ENCODE data around the gene ADAMTS18. TPM values are rescaled to one million over a fixed set of nuclear protein-coding genes. Genes with fewer than 3 reads are reported as not detected.
"Not testable (repeated sequence)": the region's sequence is repeated elsewhere in the genome, so short reads cannot be mapped to it uniquely, and the experiment has no call there.

Gene ADAMTS18
- total RNA-seq, 1 donor from 2014 or later, result 7.9 TPM

GRCh38 chr16:77276661-77277060, 158.2 kb downstream of the ADAMTS18 start:
- no peaks in the 10 kb centered on the region for H3K9me3 Mint-ChIP-seq
- no peaks in the 10 kb centered on the region for H3K27me3 Mint-ChIP-seq
- H3K4me3 Mint-ChIP-seq, result no peak overlapping the region
- DNase-seq (ENCODE audit: extremely low spot score, unreplicated experiment), result no peak
- H3K4me1 Mint-ChIP-seq (ENCODE audit: unreplicated experiment), result no peaks in the 10 kb centered on the region
- TF ChIP-seq, protein P1, sequence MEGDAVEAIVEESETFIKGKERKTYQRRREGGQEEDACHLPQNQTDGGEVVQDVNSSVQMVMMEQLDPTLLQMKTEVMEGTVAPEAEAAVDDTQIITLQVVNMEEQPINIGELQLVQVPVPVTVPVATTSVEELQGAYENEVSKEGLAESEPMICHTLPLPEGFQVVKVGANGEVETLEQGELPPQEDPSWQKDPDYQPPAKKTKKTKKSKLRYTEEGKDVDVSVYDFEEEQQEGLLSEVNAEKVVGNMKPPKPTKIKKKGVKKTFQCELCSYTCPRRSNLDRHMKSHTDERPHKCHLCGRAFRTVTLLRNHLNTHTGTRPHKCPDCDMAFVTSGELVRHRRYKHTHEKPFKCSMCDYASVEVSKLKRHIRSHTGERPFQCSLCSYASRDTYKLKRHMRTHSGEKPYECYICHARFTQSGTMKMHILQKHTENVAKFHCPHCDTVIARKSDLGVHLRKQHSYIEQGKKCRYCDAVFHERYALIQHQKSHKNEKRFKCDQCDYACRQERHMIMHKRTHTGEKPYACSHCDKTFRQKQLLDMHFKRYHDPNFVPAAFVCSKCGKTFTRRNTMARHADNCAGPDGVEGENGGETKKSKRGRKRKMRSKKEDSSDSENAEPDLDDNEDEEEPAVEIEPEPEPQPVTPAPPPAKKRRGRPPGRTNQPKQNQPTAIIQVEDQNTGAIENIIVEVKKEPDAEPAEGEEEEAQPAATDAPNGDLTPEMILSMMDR (conservative IDR thresholded peaks at IDR 0.05), result no peak
- no peaks in the 10 kb centered on the region for H3K36me3 Mint-ChIP-seq
- H3K27ac Mint-ChIP-seq, result no peak overlapping the region

DNA sequence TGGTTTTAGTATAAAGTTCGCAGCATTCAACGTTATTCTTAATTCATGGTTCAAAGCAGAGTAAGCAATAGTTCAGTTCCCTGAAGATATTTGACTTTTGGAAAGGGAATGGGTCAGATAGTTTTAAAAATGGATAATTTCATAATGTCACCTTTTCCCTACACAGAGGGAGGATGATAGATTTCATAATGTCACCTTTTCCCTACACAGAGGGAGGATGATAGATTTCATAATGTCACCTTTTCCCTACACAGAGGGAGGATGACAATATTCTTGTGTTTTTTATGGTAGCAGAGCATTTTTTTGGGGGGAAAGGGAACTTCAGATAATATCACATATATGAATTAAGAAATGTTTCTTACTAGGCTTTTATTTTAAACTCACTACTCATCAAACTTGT, 159.5 kb downstream of the ADAMTS18 start:
- not testable (repeated sequence) for H3K36me3 Mint-ChIP-seq; H3K4me3 Mint-ChIP-seq; H3K27me3 Mint-ChIP-seq; H3K4me1 Mint-ChIP-seq (ENCODE audit: unreplicated experiment); DNase-seq (ENCODE audit: extremely low spot score, unreplicated experiment); H3K27ac Mint-ChIP-seq; H3K9me3 Mint-ChIP-seq

- H3K4me1 Mint-ChIP-seq (ENCODE audit: unreplicated experiment), result no peaks in the 10 kb centered on the region
- no peak for DNase-seq (ENCODE audit: extremely low spot score, unreplicated experiment)
- H3K27me3 Mint-ChIP-seq, result no peaks in the 10 kb centered on the region
- TF ChIP-seq, protein P1 (conservative IDR thresholded peaks at IDR 0.05), result no peak
- peaks cover 10% of the 10 kb centered on the region for H3K9me3 Mint-ChIP-seq
- H3K27ac Mint-ChIP-seq, result no peak overlapping the region
- no peaks in the 10 kb centered on the region for H3K36me3 Mint-ChIP-seq
- no peak overlapping the region for H3K4me3 Mint-ChIP-seq
These were observed 161.0 kb downstream of the ADAMTS18 start for GRCh38 chr16:77273815-77274214.

GRCh38 chr16:77271532-77272426, 163.1 kb downstream of the ADAMTS18 start:
- Mint-ChIP-seq H3K36me3 (no peaks in the 10 kb centered on the region), H3K27me3 (no peaks in the 10 kb centered on the region), H3K27ac (no peak overlapping the region), H3K4me3 (no peak overlapping the region), H3K4me1 (ENCODE audit: unreplicated experiment) (no peaks in the 10 kb centered on the region), H3K9me3 (peaks cover 10% of the 10 kb centered on the region)
- no peak for DNase-seq (ENCODE audit: extremely low spot score, unreplicated experiment)
- TF ChIP-seq, protein P1 (conservative IDR thresholded peaks at IDR 0.05), result no peak

DNA sequence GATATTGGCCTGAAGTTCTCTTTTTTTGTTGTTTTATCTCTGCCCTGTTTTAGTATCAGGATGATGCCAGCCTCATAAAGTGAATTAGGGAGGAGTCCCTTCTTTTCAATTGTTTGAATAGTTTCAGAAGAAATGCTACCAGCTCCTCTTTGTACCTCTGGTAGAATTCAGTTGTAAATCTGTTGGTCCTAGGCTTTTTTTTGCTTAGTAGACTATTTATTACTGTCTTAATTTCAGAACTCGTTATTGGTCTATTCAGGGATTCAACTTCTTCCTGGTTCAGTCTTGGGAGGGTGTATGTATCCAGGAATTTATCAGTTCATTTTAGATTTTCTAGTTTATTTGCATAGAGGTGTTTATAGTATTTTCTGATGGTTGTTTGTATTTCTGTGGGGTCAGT, 168.6 kb downstream of the ADAMTS18 start:
- H3K9me3 Mint-ChIP-seq, result peaks cover 10% of the 10 kb centered on the region
- not testable (repeated sequence) for H3K27me3 Mint-ChIP-seq; H3K27ac Mint-ChIP-seq; H3K4me3 Mint-ChIP-seq; H3K4me1 Mint-ChIP-seq (ENCODE audit: unreplicated experiment); H3K36me3 Mint-ChIP-seq; DNase-seq (ENCODE audit: extremely low spot score, unreplicated experiment)

- Mint-ChIP-seq H3K27me3 (no peaks in the 10 kb centered on the region), H3K9me3 (no peaks in the 10 kb centered on the region), H3K27ac (no peak overlapping the region), H3K4me3 (no peak overlapping the region), H3K36me3 (no peaks in the 10 kb centered on the region), H3K4me1 (ENCODE audit: unreplicated experiment) (no peaks in the 10 kb centered on the region)
- TF ChIP-seq, protein P1 (conservative IDR thresholded peaks at IDR 0.05), result no peak
- DNase-seq (ENCODE audit: extremely low spot score, unreplicated experiment), result no peak
These were observed 171.9 kb downstream of the ADAMTS18 start for GRCh38 chr16:77262971-77263370.
